GM21619 (cell line): ENCODE results near the gene PAGR1.

Experiments
- ATAC-seq: cut with Tn5 transposase; IDR thresholded peaks from one replicate; pipeline ENCODE4 v1.9.1; 2021; ENCODE audit not compliant: unreplicated experiment

Gene PAGR1

DNA sequence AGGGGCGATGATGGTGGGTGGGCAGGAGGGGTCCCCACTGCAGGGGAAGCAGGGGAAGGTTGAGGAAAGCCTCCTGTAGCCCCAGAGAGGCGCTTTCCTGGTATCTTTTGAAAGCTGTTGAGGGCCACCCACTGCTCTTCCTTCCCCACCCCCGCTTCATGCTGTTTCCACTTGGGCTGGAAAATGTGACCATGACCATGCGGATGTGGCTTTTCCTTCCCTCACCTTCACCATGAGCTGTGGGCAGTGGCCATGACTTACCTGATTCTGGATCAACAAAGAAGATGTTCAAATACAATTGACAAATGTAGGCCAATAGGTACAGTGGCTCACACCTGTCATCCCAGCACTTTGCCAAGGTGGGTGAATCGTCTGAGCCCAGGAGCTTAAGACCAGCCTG is 18.1 kb downstream of the PAGR1 start:
- no peak for ATAC-seq

DNA sequence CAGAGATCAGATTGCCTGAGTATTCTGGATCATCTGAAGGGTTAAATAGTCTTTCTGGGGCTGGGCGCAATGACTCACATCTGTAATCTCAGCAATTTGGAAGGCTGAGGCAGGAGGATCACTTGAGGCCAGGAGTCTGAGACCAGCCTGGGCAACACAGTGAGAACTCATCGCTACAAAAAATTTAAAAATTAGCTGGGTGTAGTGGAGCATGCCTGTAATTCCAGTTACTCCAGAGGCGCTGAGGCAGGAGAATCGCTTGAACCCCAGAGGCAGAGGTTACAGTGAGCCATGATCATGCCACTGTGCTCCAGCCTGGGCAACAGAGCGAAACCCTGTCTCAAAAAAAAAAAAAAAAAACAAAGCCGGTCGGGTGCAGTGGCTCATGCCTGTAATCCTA is 20.0 kb downstream of the PAGR1 start:
- no peak for ATAC-seq

DNA sequence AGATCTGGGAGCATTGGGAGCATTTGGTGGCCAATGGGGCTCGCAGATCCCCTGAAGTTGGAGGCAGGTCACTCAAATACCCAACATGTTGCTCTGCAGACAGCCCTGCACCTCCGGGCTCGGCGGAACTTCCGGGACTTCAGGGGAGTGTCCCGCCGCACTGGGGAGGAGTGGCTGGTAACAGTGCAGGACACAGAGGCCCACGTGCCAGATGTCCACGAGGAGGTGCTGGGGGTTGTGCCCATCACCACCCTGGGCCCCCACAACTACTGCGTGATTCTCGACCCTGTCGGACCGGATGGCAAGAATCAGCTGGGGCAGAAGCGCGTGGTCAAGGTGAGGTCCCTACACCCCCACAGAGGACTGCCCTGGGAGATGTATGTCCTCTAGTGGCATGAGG is 20.7 kb downstream of the PAGR1 start:
- ATAC-seq = no peak

DNA sequence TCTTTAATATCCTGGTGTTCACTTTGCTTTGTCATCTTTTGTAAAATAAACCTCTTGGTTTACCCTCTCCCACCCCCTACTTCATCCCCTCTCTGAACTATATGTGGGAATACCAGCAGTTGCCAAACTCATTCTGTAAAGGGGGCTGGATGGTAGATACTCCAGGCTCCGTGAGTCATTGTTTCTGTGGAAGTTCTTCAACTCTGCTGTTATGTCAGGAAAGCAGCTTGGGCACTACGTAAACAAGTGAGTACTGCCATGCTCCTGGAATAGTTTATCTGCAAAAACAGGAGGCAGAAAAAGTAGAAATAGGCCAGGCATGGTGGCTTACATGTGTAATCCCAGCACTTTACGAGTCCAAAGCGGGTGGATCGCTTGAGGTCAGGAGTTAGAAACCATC is 21.9 kb downstream of the PAGR1 start:
- ATAC-seq = no peak

DNA sequence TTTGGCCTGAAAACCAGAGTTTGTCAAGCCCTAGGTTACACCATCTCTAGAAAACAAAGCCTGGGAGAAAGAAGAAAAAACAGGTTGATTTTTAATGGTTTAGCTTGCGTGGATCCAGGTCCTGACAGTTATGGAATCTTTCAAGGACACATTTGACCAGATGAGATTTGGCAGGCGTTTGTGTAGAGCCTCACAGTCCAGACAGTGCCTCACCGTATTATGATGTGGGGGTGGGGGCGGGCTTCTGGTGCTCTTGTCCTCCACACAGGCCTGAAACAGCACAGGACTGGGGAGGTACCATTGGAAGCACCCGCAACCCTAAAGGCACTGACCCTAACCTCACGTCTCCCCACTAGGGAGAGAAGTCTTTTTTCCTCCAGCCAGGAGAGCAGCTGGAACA is 23.9 kb downstream of the PAGR1 start:
- ATAC-seq = no peak

DNA sequence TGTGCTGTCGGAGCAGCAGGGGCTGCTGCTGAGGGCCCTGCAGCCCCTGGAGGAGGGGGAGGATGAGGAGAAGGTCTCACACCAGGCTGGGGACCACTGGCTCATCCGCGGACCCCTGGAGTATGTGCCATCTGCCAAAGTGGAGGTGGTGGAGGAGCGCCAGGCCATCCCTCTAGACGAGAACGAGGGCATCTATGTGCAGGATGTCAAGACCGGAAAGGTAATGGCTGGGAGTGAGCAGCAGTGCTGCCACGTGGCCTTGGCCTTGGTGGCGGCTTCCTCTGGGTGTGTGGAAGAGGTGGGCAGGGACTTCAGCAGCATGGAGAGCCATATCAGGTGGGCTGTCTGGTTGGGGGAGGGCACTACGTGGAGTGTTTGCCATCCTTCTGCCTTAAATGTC is 24.3 kb downstream of the PAGR1 start:
- ATAC-seq = no peak

DNA sequence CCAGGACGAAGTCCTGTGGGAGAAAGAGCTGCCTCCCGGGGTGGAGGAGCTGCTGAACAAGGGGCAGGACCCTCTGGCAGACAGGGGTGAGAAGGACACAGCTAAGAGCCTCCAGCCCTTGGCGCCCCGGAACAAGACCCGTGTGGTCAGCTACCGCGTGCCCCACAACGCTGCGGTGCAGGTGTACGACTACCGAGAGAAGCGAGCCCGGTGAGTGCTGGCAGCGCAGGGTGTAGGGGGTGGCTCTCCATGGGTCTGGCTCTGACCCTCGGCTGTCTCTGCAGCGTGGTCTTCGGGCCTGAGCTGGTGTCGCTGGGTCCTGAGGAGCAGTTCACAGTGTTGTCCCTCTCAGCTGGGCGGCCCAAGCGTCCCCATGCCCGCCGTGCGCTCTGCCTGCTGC is 25.7 kb downstream of the PAGR1 start:
- ATAC-seq = no peak

DNA sequence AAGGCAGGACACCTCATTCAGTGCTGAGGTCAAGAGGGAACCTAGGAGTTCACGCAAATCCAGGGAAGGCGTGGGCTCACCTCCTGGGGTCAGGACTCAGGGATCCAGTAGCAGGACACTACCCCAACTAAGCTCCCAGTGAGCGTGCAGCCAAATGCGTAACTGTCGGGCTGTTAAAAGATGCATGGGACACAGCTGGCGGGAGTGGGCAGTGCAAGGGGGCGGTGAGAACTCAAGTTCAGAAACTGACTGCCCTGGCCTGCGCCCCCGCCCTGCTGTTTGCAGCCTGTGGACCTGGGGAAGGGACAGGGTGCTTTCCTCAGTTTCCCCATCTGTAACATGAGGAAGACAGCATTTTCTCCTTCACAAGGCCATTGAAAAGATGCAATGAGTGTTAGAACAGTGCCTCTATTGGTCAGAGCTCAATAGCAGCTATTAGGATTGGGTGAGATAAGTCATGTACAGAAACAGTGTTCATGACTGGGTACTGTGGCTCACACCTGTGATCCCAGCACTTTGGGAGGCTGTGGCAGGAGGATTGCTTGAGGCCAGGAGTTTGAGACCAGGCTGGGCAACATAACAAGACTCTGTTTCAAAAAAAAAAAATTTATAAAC is 26.9 kb downstream of the PAGR1 start:
- ATAC-seq = no peak

DNA sequence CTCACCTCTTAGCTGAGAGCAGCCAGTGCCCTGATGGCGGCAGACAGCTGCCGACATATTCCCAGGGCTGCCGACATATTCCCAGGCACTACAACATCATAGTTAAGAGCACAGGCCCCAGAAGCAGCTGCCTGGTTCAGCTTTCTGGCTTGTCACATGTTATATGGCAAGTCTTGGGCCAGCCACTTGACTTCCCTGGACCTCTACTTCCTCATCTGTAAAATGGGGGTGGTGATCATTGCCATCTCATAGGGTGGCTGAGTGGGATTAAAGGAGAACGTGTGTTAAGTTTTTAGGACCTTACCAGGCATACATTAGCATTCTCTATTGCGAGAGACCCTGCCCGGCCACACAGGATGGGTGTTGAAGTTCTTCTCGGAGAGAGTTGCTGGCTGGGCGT is 28.0 kb downstream of the PAGR1 start:
- ATAC-seq = no peak

DNA sequence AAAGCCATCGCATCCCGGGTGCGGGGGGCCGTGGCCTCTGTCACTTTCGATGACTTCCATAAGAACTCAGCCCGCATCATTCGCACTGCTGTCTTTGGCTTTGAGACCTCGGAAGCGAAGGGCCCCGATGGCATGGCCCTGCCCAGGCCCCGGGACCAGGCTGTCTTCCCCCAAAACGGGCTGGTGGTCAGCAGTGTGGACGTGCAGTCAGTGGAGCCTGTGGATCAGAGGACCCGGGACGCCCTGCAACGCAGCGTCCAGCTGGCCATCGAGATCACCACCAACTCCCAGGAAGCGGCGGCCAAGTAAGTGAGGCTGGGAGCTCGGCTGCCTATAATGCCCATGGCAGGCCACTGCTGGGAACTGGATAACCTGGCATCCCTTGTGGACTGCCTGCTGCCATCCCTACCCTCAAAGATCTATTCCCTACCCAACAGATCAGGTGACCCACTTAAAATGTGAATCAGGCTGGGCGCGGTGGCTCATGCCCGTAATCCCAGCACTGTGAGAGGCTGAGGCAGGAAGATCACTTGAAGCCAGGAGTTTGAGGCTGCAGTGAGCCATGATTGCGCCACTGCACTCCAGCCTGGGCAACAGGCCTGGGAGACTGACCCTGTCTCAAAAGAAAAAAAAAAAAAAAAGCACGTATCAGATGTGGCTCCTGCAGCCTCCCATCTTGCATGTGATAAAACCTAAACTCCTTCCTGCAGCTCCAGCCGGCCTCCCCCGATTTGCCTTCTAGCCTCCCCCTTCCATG is 28.8 kb downstream of the PAGR1 start:
- no peak for ATAC-seq

DNA sequence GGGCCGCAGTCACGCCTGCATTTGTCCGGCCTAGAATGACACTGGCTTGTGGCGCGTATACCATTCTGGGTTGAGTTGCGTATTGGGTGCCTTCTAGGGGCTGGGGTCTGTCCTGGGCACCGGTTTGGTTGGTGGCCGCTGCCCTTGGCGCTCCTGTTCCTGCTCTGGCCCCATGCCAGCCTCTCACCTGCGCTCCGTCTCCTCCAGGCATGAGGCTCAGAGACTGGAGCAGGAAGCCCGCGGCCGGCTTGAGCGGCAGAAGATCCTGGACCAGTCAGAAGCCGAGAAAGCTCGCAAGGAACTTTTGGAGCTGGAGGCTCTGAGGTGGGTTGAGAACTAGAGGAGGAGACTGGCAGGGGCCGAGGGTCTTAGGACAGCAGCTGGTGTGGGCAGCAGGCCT is 29.7 kb downstream of the PAGR1 start:
- no peak for ATAC-seq

DNA sequence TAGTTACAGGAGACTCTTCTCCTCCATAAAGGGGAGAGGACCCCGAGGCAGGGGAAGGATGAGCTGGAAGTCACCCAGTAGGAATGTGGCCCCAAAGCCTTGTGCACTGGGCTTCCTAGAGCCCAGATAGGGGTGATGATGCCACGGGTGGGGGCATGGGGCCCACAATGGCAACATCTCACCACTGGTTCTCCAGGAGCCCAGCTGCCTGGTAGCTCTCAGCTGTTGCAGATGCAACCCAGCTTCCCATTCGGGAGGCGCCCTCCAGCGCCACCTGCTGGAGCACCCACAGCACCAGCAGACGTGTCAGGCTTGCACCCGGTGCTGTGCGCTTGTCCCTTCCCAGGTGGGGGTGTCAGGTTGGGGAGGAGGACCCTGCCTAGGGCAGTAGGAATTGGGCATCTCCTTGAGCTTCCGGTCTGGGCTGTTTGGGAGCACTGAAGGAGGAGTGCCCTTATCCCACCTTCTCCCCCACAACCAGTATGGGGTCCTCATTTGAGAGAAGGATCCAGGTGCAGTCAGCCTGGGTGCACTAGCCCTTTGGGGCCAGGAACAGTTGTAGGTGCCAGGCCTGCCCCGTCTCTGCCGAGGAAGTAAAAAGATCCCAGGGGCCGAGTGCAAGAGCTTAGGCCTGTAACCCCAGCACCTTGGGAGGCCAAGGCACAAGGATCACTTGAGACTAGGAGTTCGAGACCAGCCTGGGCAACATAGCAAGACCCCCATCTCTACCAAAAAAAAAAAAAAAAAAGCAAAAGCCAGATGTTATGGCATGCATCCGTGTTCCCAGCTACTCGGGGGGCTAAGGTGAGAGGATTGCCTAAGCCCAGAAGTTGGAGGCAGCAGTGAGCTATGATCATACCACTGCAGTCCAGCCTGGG is 32.7 kb downstream of the PAGR1 start:
- no peak for ATAC-seq

DNA sequence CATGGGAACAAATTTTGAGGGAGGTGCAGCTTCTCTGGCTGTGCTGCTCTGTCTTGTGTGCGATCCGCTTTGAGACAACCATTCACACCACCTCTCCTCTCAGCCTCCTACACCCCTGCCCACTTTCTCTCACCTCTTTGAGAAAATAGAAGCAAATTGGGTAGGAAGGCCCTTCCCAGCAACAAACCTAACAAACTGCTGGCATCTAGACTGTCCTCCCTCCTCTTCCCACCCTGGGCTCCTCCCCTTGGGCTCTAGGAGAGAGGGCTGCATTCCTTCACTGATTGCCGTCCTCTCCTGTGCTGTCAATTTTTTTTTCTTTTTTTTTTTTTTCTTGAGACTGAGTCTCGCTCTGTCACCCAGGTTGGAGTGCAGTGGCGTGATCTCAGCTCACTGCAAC is 33.6 kb downstream of the PAGR1 start:
- ATAC-seq = no peak

DNA sequence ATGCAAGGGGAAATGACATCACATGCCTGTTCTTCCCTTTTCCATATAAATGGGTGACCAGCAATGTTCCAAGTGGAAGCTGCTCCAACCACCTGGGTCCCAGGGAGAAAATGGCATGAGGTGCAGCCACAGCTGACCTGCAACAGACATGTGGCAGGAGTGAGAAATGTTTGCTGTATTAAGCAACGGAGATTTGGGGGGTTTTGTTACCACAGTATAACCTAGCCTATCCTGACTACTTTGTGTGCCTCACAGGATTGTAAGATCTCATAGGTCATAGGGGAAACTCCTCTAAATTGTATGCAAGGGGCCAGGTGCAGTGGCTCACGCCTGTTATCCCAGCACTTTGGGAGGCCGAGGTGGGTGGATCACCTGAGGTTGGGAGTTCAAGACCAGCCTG is 35.0 kb downstream of the PAGR1 start:
- ATAC-seq = no peak

DNA sequence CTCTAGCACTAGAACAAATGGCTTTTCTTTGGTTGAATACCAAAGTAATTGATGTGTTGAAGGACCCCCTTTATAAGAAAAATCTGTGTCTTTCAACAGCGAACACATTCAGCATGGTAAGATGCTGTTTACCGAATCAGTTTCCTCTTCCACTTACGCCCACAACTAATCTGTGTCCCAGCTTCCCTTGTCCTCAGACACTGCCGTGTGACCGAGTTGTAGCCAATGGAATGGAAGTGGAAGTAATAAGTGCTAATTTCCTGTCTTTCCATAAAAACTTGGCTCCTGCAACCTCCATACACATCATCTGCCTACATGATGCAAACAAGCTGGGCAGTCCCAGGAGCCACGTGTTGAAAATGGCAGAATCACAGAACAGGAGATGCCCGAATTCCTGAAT is 36.7 kb downstream of the PAGR1 start:
- no peak for ATAC-seq

DNA sequence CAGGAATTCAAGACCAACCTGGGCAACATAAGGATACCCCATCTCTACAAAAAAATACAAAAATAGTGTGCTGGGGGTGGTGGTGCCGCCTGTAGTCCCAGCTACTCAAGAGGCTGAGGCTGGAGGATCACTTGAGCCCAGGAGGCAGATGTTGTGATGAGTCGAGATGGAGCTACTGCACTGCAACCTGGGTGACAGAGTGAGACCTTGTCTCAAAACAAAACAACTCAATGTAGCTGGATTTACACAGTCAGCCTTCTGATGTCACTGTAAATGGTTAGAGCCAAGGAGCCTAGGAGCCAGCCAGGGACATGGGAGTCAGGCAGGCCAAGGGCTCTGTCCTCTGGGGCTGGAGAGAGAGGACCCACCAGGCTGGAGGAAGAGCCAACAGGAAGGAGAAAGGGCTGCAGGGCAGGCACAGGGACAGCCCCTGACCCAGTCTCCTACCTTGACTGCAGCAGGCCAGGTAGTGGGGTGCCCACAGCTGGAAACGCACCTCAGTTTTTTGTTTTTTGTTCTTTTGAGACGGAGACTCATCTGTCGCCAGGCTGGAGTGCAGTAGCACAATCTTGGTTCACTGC is 38.7 kb downstream of the PAGR1 start:
- ATAC-seq = no peak

DNA sequence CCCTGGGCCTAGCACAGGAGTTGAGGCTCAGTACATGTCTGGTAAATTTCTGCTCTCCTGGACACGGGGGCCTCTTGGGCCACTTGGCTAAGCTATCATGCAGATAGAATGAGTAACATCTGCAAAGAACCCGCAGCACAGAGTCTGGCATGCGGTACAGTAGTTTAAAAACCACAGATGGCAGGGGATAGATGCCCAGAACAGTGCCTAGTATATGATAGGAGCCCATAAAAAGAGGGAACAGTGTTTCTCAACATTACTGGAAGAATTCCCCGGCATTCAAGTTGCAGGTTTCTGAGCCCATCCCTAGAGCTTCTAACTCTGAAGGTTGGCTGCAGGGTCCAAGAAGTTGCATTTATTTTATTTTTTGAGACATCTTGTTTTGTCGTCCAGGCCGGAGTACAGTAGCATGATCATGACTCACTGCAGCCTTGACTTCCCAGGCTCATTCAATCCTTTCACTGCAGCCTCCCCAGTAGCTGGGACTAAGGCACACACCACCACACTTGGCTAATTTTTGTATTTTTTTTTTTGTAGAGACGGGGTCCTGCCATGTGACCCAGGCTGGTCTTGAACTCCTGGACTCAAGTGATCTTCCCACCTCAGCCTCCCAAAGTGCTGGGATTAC is 41.3 kb downstream of the PAGR1 start:
- no peak for ATAC-seq

DNA sequence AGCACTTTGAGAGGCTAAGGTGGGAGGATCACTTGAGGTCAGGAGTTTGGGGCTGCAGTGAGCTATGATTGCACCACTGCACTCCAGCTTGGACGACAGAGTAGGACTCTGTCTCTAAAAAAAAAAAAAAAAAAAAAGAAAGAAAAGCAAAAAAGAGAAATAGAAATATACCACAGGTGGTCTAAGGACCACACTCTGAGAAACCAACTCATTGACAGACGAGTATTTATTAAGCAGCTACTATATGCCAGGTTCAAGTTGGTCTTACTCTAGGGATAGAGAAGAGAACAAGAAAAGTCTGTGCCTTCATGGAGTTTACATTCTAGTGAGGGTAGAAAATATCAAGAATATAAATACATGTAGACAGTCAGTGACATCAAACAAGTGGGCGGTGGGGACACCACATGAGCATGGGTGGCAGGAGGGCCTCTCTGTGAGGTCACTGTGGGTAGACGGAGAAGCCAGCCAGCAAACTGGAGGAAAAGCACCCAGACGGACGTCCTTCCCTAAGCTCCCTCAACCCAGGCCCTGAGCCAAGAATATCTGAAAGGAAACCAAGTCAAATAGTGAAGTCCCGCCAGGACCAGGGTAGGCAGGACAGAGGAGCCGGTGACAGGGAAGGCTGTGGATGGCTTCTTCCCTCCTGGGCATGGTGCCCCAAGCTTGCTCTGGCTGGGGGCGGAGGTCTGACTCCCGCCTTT is 42.3 kb downstream of the PAGR1 start:
- ATAC-seq = no peak

DNA sequence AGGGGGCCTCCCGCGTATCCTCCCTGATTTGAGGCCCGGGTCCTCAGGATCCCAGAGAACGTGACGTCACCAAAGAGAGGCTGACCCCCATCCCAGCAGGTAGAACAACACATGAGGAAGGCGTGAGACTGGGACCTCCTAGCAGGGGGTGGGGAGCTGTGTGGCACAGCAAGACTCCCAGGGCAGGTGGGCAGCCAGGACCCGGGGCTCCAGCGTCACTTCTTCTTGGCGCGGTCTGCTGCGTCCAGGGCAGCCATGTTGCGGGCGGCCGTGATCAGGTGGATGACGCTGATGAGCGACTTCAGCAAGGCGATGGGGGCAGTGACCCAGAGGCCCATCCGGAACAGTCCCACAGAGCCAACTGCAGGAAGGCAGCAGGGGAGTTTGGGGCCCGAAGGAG is 43.0 kb downstream of the PAGR1 start:
- ATAC-seq = no peak

DNA sequence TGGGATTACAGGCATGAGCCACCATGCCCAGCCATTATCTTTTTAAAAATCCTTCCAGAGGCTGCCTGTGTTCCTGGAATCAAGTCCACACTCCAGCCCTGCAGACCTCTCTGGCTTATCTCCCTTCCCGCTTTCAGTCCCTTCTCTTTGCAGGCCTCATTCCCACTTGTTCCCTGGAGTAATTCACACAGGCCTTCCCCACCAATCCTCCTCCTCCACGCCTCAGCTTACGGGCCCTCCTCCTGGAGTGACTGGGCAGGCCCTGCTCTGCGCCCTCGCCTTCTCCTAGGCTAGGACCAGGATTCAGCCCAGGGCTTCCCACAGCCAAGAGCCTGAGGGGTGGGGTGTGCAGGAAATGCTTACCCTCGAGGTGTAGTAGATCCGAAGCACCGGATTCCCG is 44.3 kb downstream of the PAGR1 start:
- ATAC-seq = no peak
